ENCODE results near the gene USP44.

- TF ChIP-seq EZH2 (IDR thresholded peaks at IDR 0.05; ENCODE audit: low read length, unreplicated experiment) (no peak), CTCF (conservative IDR thresholded peaks at IDR 0.05; ENCODE audit: low read depth, low read length) (no peak)
Observed at GRCh38 chr12:95549392-95550084, 1.7 kb downstream of the USP44 start.

Data from PC-3 (cell line).